ENCODE data around the gene DCP1A. TPM values are rescaled to one million over a fixed set of nuclear protein-coding genes. Genes with fewer than 3 reads are reported as not detected.
A peak's percentile ranks its signal among the peaks of the same experiment; 100 is the strongest.

The DCP1A gene
- total and polyA plus RNA-seq, 4 donors: 3.5 to 11.3 (median 8.2) TPM

GRCh38 chr3:53252096-53252946 lies 95.0 kb downstream of the DCP1A start:
- no peak overlapping the region for H3K9ac ChIP-seq (ENCODE audit: low read depth in 1 of 2, low read length in 2 of 2)
- H3K9me3 ChIP-seq (ENCODE audit: control insufficient read depth in 4 of 4, low read length in 3 of 4): no peaks in the 10 kb centered on the region
- H3K27ac ChIP-seq (ENCODE audit: low read depth in 1 of 2, low read length in 2 of 2): no peak overlapping the region
- no peak for DNase-seq (ENCODE audit: low spot score)
- peak; percentile 23 to 24 for TF ChIP-seq HNF4A (conservative IDR thresholded peaks at IDR 0.05)
- peak in 1 of 2 donors; percentile 11 for TF ChIP-seq RXRA (IDR thresholded peaks at IDR 0.05)
- TF ChIP-seq MAX (IDR thresholded peaks at IDR 0.05): no peak
- H3K27me3 ChIP-seq (ENCODE audit: control insufficient read depth in 4 of 4, insufficient read depth in 4 of 4, low read length in 3 of 4): no peaks in the 10 kb centered on the region
- peaks cover 7 to 20% (median 13%) of the 10 kb centered on the region in 4 donors for H3K4me1 ChIP-seq (ENCODE audit: control insufficient read depth in 4 of 4, insufficient read depth in 4 of 4, low read length in 3 of 4)
- H3K4me3 ChIP-seq (ENCODE audit: low read depth in 1 of 3, low read length in 3 of 3): no peak overlapping the region
- 58% methylated on average over 10 of the region's 10 CpGs for WGBS
- no peaks in the 10 kb centered on the region for H3K36me3 ChIP-seq (ENCODE audit: control insufficient read depth in 4 of 4, insufficient read depth in 3 of 4, low read depth in 1 of 4, low read length in 3 of 4)

- 85% methylated on average over 4 of the region's 4 CpGs for WGBS
- H3K9me3 ChIP-seq (ENCODE audit: control insufficient read depth in 4 of 4, low read length in 3 of 4): no peaks in the 10 kb centered on the region
- no peaks in the 10 kb centered on the region for H3K36me3 ChIP-seq (ENCODE audit: control insufficient read depth in 4 of 4, insufficient read depth in 3 of 4, low read depth in 1 of 4, low read length in 3 of 4)
- no peak overlapping the region for H3K4me3 ChIP-seq (ENCODE audit: low read depth in 1 of 3, low read length in 3 of 3)
- H3K27me3 ChIP-seq (ENCODE audit: control insufficient read depth in 4 of 4, insufficient read depth in 4 of 4, low read length in 3 of 4): no peaks in the 10 kb centered on the region
- DNase-seq (ENCODE audit: low spot score): no peak
- H3K4me1 ChIP-seq (ENCODE audit: control insufficient read depth in 4 of 4, insufficient read depth in 4 of 4, low read length in 3 of 4): peaks cover 7 to 20% (median 12%) of the 10 kb centered on the region in 4 donors
- TF ChIP-seq JUND (IDR thresholded peaks at IDR 0.05) (no peak), ZBTB33 (IDR thresholded peaks at IDR 0.05) (no peak), EGR1 (IDR thresholded peaks at IDR 0.05; ENCODE audit: low read depth in 2 of 2) (no peak), TAF1 (conservative IDR thresholded peaks at IDR 0.05) (no peak), NR2F2 (IDR thresholded peaks at IDR 0.05) (no peak), FOXA1 (IDR thresholded peaks at IDR 0.05) (no peak), HNF4G (IDR thresholded peaks at IDR 0.05) (no peak), YY1 (IDR thresholded peaks at IDR 0.05) (no peak), FOXA2 (IDR thresholded peaks at IDR 0.05) (no peak), RXRA (IDR thresholded peaks at IDR 0.05) (no peak), HNF4A (conservative IDR thresholded peaks at IDR 0.05) (no peak), SP1 (IDR thresholded peaks at IDR 0.05) (no peak), MAX (IDR thresholded peaks at IDR 0.05) (no peak), RAD21 (IDR thresholded peaks at IDR 0.05) (no peak), ATF3 (IDR thresholded peaks at IDR 0.05) (no peak), GABPA (IDR thresholded peaks at IDR 0.05 in 1 of 2, conservative IDR thresholded peaks at IDR 0.05 in 1 of 2) (no peak)
- TF ChIP-seq, protein P1, sequence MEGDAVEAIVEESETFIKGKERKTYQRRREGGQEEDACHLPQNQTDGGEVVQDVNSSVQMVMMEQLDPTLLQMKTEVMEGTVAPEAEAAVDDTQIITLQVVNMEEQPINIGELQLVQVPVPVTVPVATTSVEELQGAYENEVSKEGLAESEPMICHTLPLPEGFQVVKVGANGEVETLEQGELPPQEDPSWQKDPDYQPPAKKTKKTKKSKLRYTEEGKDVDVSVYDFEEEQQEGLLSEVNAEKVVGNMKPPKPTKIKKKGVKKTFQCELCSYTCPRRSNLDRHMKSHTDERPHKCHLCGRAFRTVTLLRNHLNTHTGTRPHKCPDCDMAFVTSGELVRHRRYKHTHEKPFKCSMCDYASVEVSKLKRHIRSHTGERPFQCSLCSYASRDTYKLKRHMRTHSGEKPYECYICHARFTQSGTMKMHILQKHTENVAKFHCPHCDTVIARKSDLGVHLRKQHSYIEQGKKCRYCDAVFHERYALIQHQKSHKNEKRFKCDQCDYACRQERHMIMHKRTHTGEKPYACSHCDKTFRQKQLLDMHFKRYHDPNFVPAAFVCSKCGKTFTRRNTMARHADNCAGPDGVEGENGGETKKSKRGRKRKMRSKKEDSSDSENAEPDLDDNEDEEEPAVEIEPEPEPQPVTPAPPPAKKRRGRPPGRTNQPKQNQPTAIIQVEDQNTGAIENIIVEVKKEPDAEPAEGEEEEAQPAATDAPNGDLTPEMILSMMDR (IDR thresholded peaks at IDR 0.05; ENCODE audit: low read depth, low read length, missing input control): no peak
- TF ChIP-seq, protein P2, sequence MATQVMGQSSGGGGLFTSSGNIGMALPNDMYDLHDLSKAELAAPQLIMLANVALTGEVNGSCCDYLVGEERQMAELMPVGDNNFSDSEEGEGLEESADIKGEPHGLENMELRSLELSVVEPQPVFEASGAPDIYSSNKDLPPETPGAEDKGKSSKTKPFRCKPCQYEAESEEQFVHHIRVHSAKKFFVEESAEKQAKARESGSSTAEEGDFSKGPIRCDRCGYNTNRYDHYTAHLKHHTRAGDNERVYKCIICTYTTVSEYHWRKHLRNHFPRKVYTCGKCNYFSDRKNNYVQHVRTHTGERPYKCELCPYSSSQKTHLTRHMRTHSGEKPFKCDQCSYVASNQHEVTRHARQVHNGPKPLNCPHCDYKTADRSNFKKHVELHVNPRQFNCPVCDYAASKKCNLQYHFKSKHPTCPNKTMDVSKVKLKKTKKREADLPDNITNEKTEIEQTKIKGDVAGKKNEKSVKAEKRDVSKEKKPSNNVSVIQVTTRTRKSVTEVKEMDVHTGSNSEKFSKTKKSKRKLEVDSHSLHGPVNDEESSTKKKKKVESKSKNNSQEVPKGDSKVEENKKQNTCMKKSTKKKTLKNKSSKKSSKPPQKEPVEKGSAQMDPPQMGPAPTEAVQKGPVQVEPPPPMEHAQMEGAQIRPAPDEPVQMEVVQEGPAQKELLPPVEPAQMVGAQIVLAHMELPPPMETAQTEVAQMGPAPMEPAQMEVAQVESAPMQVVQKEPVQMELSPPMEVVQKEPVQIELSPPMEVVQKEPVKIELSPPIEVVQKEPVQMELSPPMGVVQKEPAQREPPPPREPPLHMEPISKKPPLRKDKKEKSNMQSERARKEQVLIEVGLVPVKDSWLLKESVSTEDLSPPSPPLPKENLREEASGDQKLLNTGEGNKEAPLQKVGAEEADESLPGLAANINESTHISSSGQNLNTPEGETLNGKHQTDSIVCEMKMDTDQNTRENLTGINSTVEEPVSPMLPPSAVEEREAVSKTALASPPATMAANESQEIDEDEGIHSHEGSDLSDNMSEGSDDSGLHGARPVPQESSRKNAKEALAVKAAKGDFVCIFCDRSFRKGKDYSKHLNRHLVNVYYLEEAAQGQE (IDR thresholded peaks at IDR 0.05): no peak
- H3K27ac ChIP-seq (ENCODE audit: low read depth in 1 of 2, low read length in 2 of 2): peak overlapping the region; percentile 6 to 26
- H3K9ac ChIP-seq (ENCODE audit: low read depth in 1 of 2, low read length in 2 of 2): no peak overlapping the region
Measured at GRCh38 chr3:53250881-53251605, 96.3 kb downstream of the DCP1A start.

Measured in liver (tissue), 9 donors.